Lung (tissue), 12 donors: ENCODE measurements around the gene PPT2. TPM values are rescaled to one million over a fixed set of nuclear protein-coding genes. Genes with fewer than 3 reads are reported as not detected.

Experiments used
- ATAC-seq: fragments of 200-7000 bp; cut with Tn5 transposase; one replicate; pipeline ENCODE4 v1.9.1; 2020; ENCODE audit warnings: moderate number of reproducible peaks; ENCODE audit not compliant: insufficient read depth, low FRiP score
- DNase-seq, 3 donors: peaks; one replicate each; pipeline ENCODE4 v3.0.0-alpha.2; 2013 to 2017
- H3K27ac ChIP-seq, 2 donors: one replicate each; pipeline ENCODE4 v1.5.1; 2013; ENCODE audit warnings: mild to moderate bottlenecking in 2 of 2, moderate library complexity in 2 of 2, control low read depth in 1 of 2, inconsistent platforms in 1 of 2, low read depth in 1 of 2, low read length in 1 of 2
- H3K27me3 ChIP-seq, 3 donors: one replicate each; pipeline ENCODE4 v1.5.1; 2013; ENCODE audit warnings: low read length in 2 of 3; ENCODE audit not compliant: control insufficient read depth in 3 of 3, insufficient read depth in 3 of 3
- H3K36me3 ChIP-seq, 4 donors: one replicate each; pipeline ENCODE4 v1.5.1; 2013; ENCODE audit warnings: low read length in 4 of 4, mild to moderate bottlenecking in 1 of 4, moderate library complexity in 1 of 4; ENCODE audit not compliant: control insufficient read depth in 4 of 4, insufficient read depth in 4 of 4
- H3K4me1 ChIP-seq, 5 donors: one replicate each; pipeline ENCODE4 v1.5.1; 2013; ENCODE audit warnings: low read length in 5 of 5, mild to moderate bottlenecking in 2 of 5, moderate library complexity in 1 of 5; ENCODE audit not compliant: control insufficient read depth in 5 of 5, insufficient read depth in 5 of 5
- H3K4me3 ChIP-seq: one replicate; pipeline ENCODE4 v1.5.1; 2013; ENCODE audit warnings: mild to moderate bottlenecking, control low read depth, moderate library complexity
- H3K9ac ChIP-seq, 2 donors: one replicate each; pipeline ENCODE4 v1.5.1; 2013; ENCODE audit warnings: low read length in 2 of 2, control low read depth in 1 of 2; ENCODE audit not compliant: insufficient read depth in 1 of 2
- H3K9me3 ChIP-seq, 4 donors: one replicate each; pipeline ENCODE4 v1.5.1; 2013; ENCODE audit warnings: low read length in 3 of 4, mild to moderate bottlenecking in 1 of 4, moderate library complexity in 1 of 4; ENCODE audit not compliant: control insufficient read depth in 4 of 4, insufficient read depth in 3 of 4
- CTCF ChIP-seq: IDR thresholded peaks from 2 replicates; pipeline ENCODE4 v1.5.1; 2012; ENCODE audit warnings: mild to moderate bottlenecking; ENCODE audit errors: control extremely low read depth, extremely low read depth
- WGBS, 2 donors: extraction: QIAGEN DNeasy Blood & Tissue Kit; methylation state at CpG; one replicate each; pipeline ENCODE4 v1.1.7; 2013; 5-methylcytosine and 5-hydroxymethylcytosine counted together
- polyA plus RNA-seq, 2 donors: library from polyadenylated mRNA; stranded (reverse); fragments of 200-250 nt; gene quantifications; one replicate each; pipeline ENCODE4 v1.2.1, GENCODE V29; 2013
- total RNA-seq, 2 donors: library from RNA; depleted of rRNA in 1 of 2; stranded (reverse); fragments of >200 nt in 1 of 2; gene quantifications; one replicate each; pipeline ENCODE4 v1.2.1, GENCODE V29; 2014 to 2021
- donor health status: control.
- donor health status: control.
- donor health status: Bipolar disorder and iron deficiency.
- donor health status: healthy.
- donor health status: DM: yes; HTN: yes; CAD: no.

Gene PPT2
- total and polyA plus RNA-seq, 4 donors: 5.7 to 212 (median 11.1) TPM

GRCh38 chr6:32108094-32108627, 45.8 kb upstream of the PPT2 start:
- no peaks in the 10 kb centered on the region for H3K9me3 ChIP-seq
- peak overlapping the region in 1 of 2 donors; percentile 2 for H3K9ac ChIP-seq
- H3K27me3 ChIP-seq: peaks cover 0 to 14% (median 0%) of the 10 kb centered on the region in 3 donors
- TF ChIP-seq CTCF: no peak
- ATAC-seq (peak; percentile 50), DNase-seq (peak; percentile 82 to 85 (median 82))
- H3K36me3 ChIP-seq: peaks cover 0 to 3% (median 0%) of the 10 kb centered on the region in 4 donors
- peak overlapping the region; percentile 49 for H3K4me3 ChIP-seq
- peak overlapping the region; percentile 27 to 90 for H3K27ac ChIP-seq
- peaks cover 9 to 44% (median 29%) of the 10 kb centered on the region in 5 donors for H3K4me1 ChIP-seq
- WGBS, 2 donors: 3 to 8% methylated on average over 15 of the region's 15 CpGs

DNA sequence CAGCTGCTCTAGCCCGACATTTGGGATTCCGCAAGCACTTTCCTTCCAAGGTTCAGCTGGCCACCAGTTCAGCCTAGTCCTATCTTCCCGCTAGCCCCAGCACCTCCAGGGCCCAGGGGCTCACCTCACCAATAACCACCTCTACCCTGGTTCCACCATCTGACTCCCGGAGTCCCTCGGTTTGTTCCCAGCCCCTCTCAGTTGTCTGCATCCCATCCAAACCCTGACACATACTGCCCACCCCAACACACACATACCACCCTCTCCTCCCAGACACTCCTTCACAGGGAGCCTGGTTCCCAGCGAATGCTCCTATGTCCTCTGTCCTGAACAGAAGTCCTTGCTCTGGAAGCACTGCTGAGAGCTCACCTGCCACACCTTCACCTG, 45.2 kb upstream of the PPT2 start:
- H3K9ac ChIP-seq: no peak overlapping the region
- DNase-seq: no peak
- H3K9me3 ChIP-seq: no peaks in the 10 kb centered on the region
- WGBS, 2 donors: 38 to 45% methylated on average over 6 of the region's 6 CpGs
- H3K4me1 ChIP-seq: peaks cover 11 to 50% (median 35%) of the 10 kb centered on the region in 5 donors
- H3K27ac ChIP-seq: peak overlapping the region; percentile 27 to 90
- TF ChIP-seq CTCF: no peak
- peaks cover 0 to 14% (median 0%) of the 10 kb centered on the region in 3 donors for H3K27me3 ChIP-seq
- peak overlapping the region; percentile 49 for H3K4me3 ChIP-seq
- H3K36me3 ChIP-seq: peaks cover 0 to 5% (median 0%) of the 10 kb centered on the region in 4 donors
- ATAC-seq: no peak

- ATAC-seq (no peak), DNase-seq (no peak)
- Histone ChIP-seq H3K9me3 (no peaks in the 10 kb centered on the region), H3K36me3 (peaks cover 0 to 5% (median 0%) of the 10 kb centered on the region in 4 donors), H3K9ac (no peak within 1 kb of the TSS), H3K4me3 (peak within 1 kb of the TSS; percentile 49), H3K27ac (peak within 1 kb of the TSS; percentile 27 to 90), H3K27me3 (peaks cover 0 to 14% (median 0%) of the 10 kb centered on the region in 3 donors), H3K4me1 (peaks cover 15 to 55% (median 40%) of the 10 kb centered on the region in 5 donors)
- WGBS, 2 donors: 5 to 8% methylated on average over 11 to 12 of the region's 12 CpGs
- TF ChIP-seq CTCF: no peak
These were observed 44.7 kb upstream of the PPT2 start, which contains the start of gene TNXB for GRCh38 chr6:32109114-32109764. TSS of gene TNXB (minus strand) at chr6:32109338. CDS start at chr6:32098198, 11,140 bp downstream.
